ENCODE results near the gene KCNJ9. TPM values are rescaled to one million over a fixed set of nuclear protein-coding genes. Genes with fewer than 3 reads are reported as not detected.

KCNJ9 gene
- total and polyA plus RNA-seq, 12 donors: 0.01 to 0.09 (median 0.07) TPM; not detected in 8

DNA sequence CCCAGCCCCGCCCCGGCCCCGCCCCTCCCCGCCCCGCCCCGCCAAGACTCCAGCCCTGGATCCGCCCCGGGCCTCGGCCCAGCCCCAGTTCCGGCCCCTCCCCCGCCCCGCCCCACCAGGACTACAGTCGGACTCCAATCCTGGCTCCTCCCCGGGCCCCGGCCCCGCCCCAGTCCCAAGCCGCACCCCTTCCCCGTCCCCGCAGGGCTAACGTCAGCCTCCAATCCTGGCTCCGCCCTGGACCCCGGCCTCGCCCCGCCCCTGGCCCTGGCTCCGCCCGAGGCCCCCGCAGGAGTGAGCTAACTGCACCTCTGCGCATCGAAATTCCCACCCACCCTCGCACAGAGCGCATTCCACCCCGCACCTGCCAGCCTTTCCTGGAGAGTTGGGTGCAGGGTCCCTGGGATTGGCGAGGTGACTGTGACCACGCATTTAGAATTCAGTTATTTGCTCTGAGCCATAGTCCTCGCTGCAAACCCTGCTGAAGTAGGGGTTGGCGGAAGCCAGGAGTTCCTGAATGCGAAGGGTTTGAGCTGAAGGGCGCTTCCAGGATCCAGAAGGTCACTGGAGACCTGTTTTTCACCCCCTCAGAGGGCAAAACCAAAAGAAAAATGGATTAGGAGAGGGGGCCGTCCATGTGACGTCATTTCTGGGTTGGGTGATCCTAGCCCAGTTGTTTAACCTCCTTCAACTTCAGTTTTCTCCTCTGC lies 17.7 kb downstream of the KCNJ9 start:
- H3K4me1 ChIP-seq: peaks cover 16 to 63% (median 36%) of the 10 kb centered on the region in 9 donors
- WGBS, 2 donors: 2 to 3% methylated on average over 37 to 40 of the region's 40 CpGs

GRCh38 chr1:160099716-160100375 lies 18.5 kb downstream of the KCNJ9 start:
- intact Hi-C loops (cut with DNase I): loop anchor here (1.0 to 10.0 kb wide), 16 partner anchors 72 to 277 kb away; partner anchors contain the start of genes CASQ1 (in 4 of the 10) and PEA15 (in 1 of the 10)
- no peak for DNase-seq
- Histone ChIP-seq H3K4me3 (peak overlapping the region in 3 of 10 donors; percentile 70 to 81 (median 77)), H3K27me3 (no peaks in the 10 kb centered on the region), H3K36me3 (peaks cover 0 to 5% (median 0%) of the 10 kb centered on the region in 9 donors), H3K9me3 (no peaks in the 10 kb centered on the region), H3K4me1 (peaks cover 16 to 71% (median 36%) of the 10 kb centered on the region in 9 donors), H3K27ac (peak overlapping the region in 9 of 10 donors; percentile 76 to 97 (median 93))
- TF ChIP-seq, protein P1, sequence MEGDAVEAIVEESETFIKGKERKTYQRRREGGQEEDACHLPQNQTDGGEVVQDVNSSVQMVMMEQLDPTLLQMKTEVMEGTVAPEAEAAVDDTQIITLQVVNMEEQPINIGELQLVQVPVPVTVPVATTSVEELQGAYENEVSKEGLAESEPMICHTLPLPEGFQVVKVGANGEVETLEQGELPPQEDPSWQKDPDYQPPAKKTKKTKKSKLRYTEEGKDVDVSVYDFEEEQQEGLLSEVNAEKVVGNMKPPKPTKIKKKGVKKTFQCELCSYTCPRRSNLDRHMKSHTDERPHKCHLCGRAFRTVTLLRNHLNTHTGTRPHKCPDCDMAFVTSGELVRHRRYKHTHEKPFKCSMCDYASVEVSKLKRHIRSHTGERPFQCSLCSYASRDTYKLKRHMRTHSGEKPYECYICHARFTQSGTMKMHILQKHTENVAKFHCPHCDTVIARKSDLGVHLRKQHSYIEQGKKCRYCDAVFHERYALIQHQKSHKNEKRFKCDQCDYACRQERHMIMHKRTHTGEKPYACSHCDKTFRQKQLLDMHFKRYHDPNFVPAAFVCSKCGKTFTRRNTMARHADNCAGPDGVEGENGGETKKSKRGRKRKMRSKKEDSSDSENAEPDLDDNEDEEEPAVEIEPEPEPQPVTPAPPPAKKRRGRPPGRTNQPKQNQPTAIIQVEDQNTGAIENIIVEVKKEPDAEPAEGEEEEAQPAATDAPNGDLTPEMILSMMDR (IDR thresholded peaks at IDR 0.05): no peak
- ATAC-seq: no peak
- 95 to 97% methylated on average over 2 of the region's 2 CpGs for WGBS, 2 donors

More for the DNA sequence above, 17.7 kb downstream of the KCNJ9 start:
- peak overlapping the region in 9 of 10 donors; percentile 70 to 95 (median 81) for H3K4me3 ChIP-seq
- peak; percentile 89 to 94 (median 92) for ATAC-seq
- H3K27ac ChIP-seq: peak overlapping the region; percentile 20 to 97 (median 92)
- peak; percentile 98 to 99 for DNase-seq
- H3K36me3 ChIP-seq: peaks cover 0 to 13% (median 0%) of the 10 kb centered on the region in 9 donors
- no peaks in the 10 kb centered on the region for H3K27me3 ChIP-seq
- TF ChIP-seq, protein P1 (IDR thresholded peaks at IDR 0.05): no peak
- no peaks in the 10 kb centered on the region for H3K9me3 ChIP-seq
- intact Hi-C loops (cut with DNase I): loop anchor here in 5 of 10 donors (2.0 to 10.0 kb wide), 5 partner anchors 93 to 276 kb away; partner anchors contain the start of gene CASQ1 (in 1 of the 5)

DNA sequence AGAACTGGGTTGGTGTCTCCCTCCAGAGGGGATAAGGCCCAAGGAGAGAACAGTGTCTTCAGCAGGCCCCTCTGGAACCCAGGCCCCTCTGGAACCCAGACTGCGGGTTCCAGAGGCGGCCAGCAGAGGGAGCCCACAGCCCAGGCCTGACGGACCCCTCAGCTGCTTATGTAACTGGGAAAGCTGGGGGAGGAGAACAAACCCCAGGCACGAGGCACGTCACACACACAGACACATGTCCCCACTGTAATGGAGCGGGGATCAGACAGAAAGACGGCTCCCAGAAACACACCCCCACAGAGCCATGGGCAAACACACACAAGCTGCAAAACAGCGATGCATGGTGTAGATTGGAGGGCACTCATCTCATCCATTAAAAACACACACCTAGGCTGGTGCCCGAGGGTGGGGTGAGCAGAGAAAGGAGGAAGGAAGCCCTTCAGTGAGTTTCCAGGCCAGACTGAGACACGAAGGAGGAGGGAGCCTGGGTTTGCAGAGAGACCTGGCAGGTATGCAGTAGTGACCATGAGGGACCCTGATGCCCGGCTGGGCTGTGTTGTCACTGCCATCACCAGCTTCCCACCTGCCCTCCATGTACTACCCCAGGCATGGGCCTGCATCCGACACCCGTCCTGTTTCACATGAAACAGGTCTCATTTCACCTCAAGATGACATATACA lies 19.8 kb downstream of the KCNJ9 start:
- H3K4me3 ChIP-seq: no peak overlapping the region
- H3K4me1 ChIP-seq: peaks cover 16 to 65% (median 36%) of the 10 kb centered on the region in 9 donors
- peak; percentile 30 to 65 (median 51) for ATAC-seq
- H3K36me3 ChIP-seq: no peaks in the 10 kb centered on the region
- TF ChIP-seq, protein P1 (IDR thresholded peaks at IDR 0.05): peak; percentile 79 to 97 (median 94)
- no peaks in the 10 kb centered on the region for H3K27me3 ChIP-seq
- no peaks in the 10 kb centered on the region for H3K9me3 ChIP-seq
- peak overlapping the region in 9 of 10 donors; percentile 44 to 97 (median 75) for H3K27ac ChIP-seq
- intact Hi-C loops (cut with DNase I): loop anchor here in 9 of 10 donors (1.0 to 10.0 kb wide), 17 partner anchors 71 to 276 kb away; partner anchors contain the start of genes CASQ1 (in 3 of the 9) and PEA15 (in 1 of the 9)
- DNase-seq: peak; percentile 79 to 91
- WGBS, 2 donors: 24 to 25% methylated on average over 13 of the region's 13 CpGs

Data from heart right ventricle (tissue), 16 donors.